ENCODE measurements around the gene ARHGAP12.

The ARHGAP12 gene

GRCh38 chr10:31878486-31878885, 50.1 kb downstream of the ARHGAP12 start:
- DNase-seq (ENCODE audit: low read depth in 2 of 2), result no peak

- DNase-seq (ENCODE audit: low read depth in 2 of 2), result no peak
These were observed 51.8 kb downstream of the ARHGAP12 start for GRCh38 chr10:31876652-31877352.

- DNase-seq (ENCODE audit: low read depth in 2 of 2), result no peak
These were observed 53.0 kb downstream of the ARHGAP12 start for GRCh38 chr10:31875608-31876007.

- DNase-seq (ENCODE audit: low read depth in 2 of 2), result no peak
These were observed 54.9 kb downstream of the ARHGAP12 start for GRCh38 chr10:31873724-31874123.

GRCh38 chr10:31871266-31872065, 57.2 kb downstream of the ARHGAP12 start:
- no peak for DNase-seq (ENCODE audit: low read depth in 2 of 2)

GRCh38 chr10:31867646-31868045, 61.0 kb downstream of the ARHGAP12 start:
- no peak for DNase-seq (ENCODE audit: low read depth in 2 of 2)

GRCh38 chr10:31866118-31866670, 62.4 kb downstream of the ARHGAP12 start:
- DNase-seq (ENCODE audit: low read depth in 2 of 2), result no peak

GRCh38 chr10:31864834-31865518, 63.7 kb downstream of the ARHGAP12 start:
- DNase-seq (ENCODE audit: low read depth in 2 of 2), result no peak

- DNase-seq (ENCODE audit: low read depth in 2 of 2), result no peak
These were observed 73.6 kb downstream of the ARHGAP12 start for GRCh38 chr10:31855033-31855432.

GRCh38 chr10:31853629-31854028, 75.0 kb downstream of the ARHGAP12 start:
- DNase-seq (ENCODE audit: low read depth in 2 of 2), result no peak

GRCh38 chr10:31851216-31851615, 77.4 kb downstream of the ARHGAP12 start:
- DNase-seq (ENCODE audit: low read depth in 2 of 2), result no peak

- no peak for DNase-seq (ENCODE audit: low read depth in 2 of 2)
These were observed 81.1 kb downstream of the ARHGAP12 start for GRCh38 chr10:31847515-31847914.

GRCh38 chr10:31838709-31839108, 89.9 kb downstream of the ARHGAP12 start:
- no peak for DNase-seq (ENCODE audit: low read depth in 2 of 2)

GRCh38 chr10:31838065-31838464, 90.6 kb downstream of the ARHGAP12 start:
- DNase-seq (ENCODE audit: low read depth in 2 of 2), result no peak

GRCh38 chr10:31836569-31837406, 91.8 kb downstream of the ARHGAP12 start:
- DNase-seq (ENCODE audit: low read depth in 2 of 2), result no peak

- DNase-seq (ENCODE audit: low read depth in 2 of 2), result no peak
These were observed 94.9 kb downstream of the ARHGAP12 start for GRCh38 chr10:31833753-31834152.

GRCh38 chr10:31832261-31832660, 96.4 kb downstream of the ARHGAP12 start:
- no peak for DNase-seq (ENCODE audit: low read depth in 2 of 2)

- no peak for DNase-seq (ENCODE audit: low read depth in 2 of 2)
These were observed 97.7 kb downstream of the ARHGAP12 start for GRCh38 chr10:31830887-31831286.

GRCh38 chr10:31829776-31830175, 98.9 kb downstream of the ARHGAP12 start:
- DNase-seq (ENCODE audit: low read depth in 2 of 2), result no peak

GRCh38 chr10:31823358-31823757, 105.3 kb downstream of the ARHGAP12 start:
- no peak for DNase-seq (ENCODE audit: low read depth in 2 of 2)

GRCh38 chr10:31822616-31823318, 105.9 kb downstream of the ARHGAP12 start:
- no peak for DNase-seq (ENCODE audit: low read depth in 2 of 2)
